Panc1 (cell line): ENCODE measurements around the gene SVIL. TPM values are rescaled to one million over a fixed set of nuclear protein-coding genes. Genes with fewer than 3 reads are reported as not detected.

ENCODE experiments used
- ATAC-seq: fragments of 200-7000 bp; cut with Tn5 transposase; 2 replicates; pipeline ENCODE4 v1.9.1; 2020; ENCODE audit warnings: mild to moderate bottlenecking, moderate library complexity
- BruUV-seq: library from RNA; stranded (reverse); fragments of 400-500 nt; replicated peaks from 2 replicates; lab custom pipeline; 2021; lab: Mats Ljungman, UMichigan
- CTCF ChIA-PET: fragments of 300-600 bp; sonication (Branson Sonifier 250); formaldehyde crosslinking; loops from one replicate; lab custom pipeline; 2022; ENCODE audit warnings: antibody characterized with exemption; lab: Charles Lee
- POLR2A ChIA-PET: fragments of 300-600 bp; sonication (Branson Sonifier 250); formaldehyde crosslinking; loops from one replicate; lab custom pipeline; 2022; ENCODE audit warnings: antibody characterized with exemption; lab: Charles Lee
- DNase-seq: peaks from one replicate; pipeline ENCODE4 v3.0.0-alpha.2; 2010; ENCODE audit warnings: low read depth, low spot score
- H3K27ac ChIP-seq: 2 replicates; pipeline ENCODE4 v1.5.1; 2011; ENCODE audit warnings: mild to moderate bottlenecking, low read length, inconsistent platforms
- H3K27me3 ChIP-seq: fragments of 200-500 bp; sonication (Bioruptor generic); 2 replicates; pipeline ENCODE4 v1.6.0; 2014; ENCODE audit warnings: low read length, inconsistent platforms; ENCODE audit not compliant: control insufficient read depth, insufficient read depth
- H3K36me3 ChIP-seq: fragments of 200-500 bp; sonication (Bioruptor generic); 2 replicates; pipeline ENCODE4 v1.5.1; 2014; ENCODE audit warnings: inconsistent platforms, mild to moderate bottlenecking, low read length, moderate library complexity; ENCODE audit not compliant: control insufficient read depth, insufficient read depth
- H3K4me1 ChIP-seq: 2 replicates; pipeline ENCODE4 v1.5.1; 2011; ENCODE audit warnings: inconsistent platforms, mild to moderate bottlenecking, low read length, moderate library complexity; ENCODE audit not compliant: control insufficient read depth, insufficient read depth
- H3K4me3 ChIP-seq, 2 experiments: 2 replicates each; pipeline ENCODE4 v1.5.1; 2011 to 2012; ENCODE audit warnings: low read depth in 2 of 2, low read length in 2 of 2, mild to moderate bottlenecking in 2 of 2, inconsistent platforms in 1 of 2, moderate library complexity in 1 of 2
- H3K9me3 ChIP-seq: fragments of 200-500 bp; sonication (Bioruptor generic); 2 replicates; pipeline ENCODE4 v1.5.1; 2014; ENCODE audit warnings: low read depth, mild to moderate bottlenecking, inconsistent platforms, low read length, moderate library complexity; ENCODE audit not compliant: control insufficient read depth, insufficient read depth
- POLR2AphosphoS5 ChIP-seq: IDR thresholded peaks from 2 replicates; pipeline ENCODE4 v1.6.1; 2012; ENCODE audit warnings: mild to moderate bottlenecking, low read depth, low read length, moderate library complexity
- SIN3A ChIP-seq: IDR thresholded peaks from 2 replicates; pipeline ENCODE4 v1.6.1; 2012; ENCODE audit warnings: low read depth, mild to moderate bottlenecking, low read length, moderate library complexity, borderline replicate concordance; ENCODE audit not compliant: insufficient read depth
- TCF7L2 ChIP-seq: IDR thresholded peaks from 2 replicates; pipeline ENCODE4 v1.6.1; 2011; ENCODE audit warnings: mild to moderate bottlenecking, low read depth, low read length, inconsistent platforms
- in situ Hi-C: cut with HindIII; loops from 2 replicates; pipeline ENCODE4 v1.10.0; 2016; ENCODE audit warnings: low sequenced_read_pairs, low pct_unique_long_range_greater_than_20kb
- intact Hi-C: fragments of 100-400 bp; cut with micrococcal nuclease; formaldehyde crosslinking; loops from one replicate; pipeline ENCODE4 v1.10.0; 2022; ENCODE audit not compliant: unreplicated experiment
- total RNA-seq: library from RNA; stranded (reverse); gene quantifications from one replicate; pipeline ENCODE4 v1.2.1, GENCODE V29; 2021; ENCODE audit not compliant: unreplicated experiment
- TF ChIP-seq, protein P1 (sequence below), 2 experiments: IDR thresholded peaks; 2 replicates each; pipeline ENCODE4 v1.6.1; 2011 to 2012; ENCODE audit warnings: low read depth in 2 of 2, control low read depth in 1 of 2, low read length in 1 of 2, mild to moderate bottlenecking in 1 of 2, moderate library complexity in 1 of 2; ENCODE audit not compliant: insufficient read depth in 1 of 2
- TF ChIP-seq, protein P2 (sequence below): fragments of 450-650 bp; IDR thresholded peaks from 2 replicates; pipeline ENCODE4 v1.5.1; 2017; ENCODE audit warnings: mild to moderate bottlenecking

SVIL gene
- total RNA-seq, 1 experiment from 2014 or later, result 72.8 TPM

DNA sequence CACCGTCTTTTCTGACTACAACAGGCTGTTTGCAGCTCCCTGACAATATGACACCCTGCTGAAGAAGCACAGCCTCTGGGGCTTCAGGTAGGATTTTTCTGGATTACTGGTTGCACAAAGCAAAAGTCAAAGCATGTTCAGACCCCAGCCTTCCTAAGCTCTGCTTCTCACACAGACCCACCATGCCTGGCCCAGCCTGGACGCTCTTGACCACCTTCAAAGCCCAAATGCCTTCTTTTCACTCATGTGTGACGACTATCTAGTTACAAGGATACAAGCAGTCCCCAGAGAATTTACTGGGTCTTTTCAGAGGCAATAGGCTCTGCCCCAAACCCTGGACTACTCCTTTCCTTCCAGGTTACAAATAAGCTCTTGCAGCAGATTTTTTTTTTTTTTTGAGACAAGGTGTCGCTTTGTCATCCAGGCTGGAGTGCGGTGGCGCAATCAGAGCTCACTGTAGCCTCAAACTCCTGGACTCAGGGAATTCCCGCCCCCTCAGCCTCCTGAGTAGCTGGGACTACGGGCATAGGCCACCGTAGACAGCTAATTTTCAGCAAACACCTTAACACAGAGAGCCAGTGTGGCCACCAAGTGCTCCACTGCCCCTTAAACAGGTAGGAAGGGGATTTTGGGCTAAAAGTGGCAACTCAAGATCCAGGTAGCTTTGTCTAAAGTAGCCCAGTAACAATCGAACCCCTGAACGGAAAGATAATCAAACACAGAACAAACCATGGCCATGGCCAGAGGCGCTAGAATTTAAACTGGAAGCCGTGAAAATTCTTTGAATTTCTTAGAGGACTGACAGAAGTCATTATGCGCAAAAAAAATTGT, 16.2 kb downstream of the SVIL start:
- no peaks in the 10 kb centered on the region for H3K36me3 ChIP-seq
- ChIA-PET POLR2A (no interaction called here), CTCF (no interaction called here)
- no peak for TF ChIP-seq POLR2AphosphoS5
- TF ChIP-seq, protein P1, sequence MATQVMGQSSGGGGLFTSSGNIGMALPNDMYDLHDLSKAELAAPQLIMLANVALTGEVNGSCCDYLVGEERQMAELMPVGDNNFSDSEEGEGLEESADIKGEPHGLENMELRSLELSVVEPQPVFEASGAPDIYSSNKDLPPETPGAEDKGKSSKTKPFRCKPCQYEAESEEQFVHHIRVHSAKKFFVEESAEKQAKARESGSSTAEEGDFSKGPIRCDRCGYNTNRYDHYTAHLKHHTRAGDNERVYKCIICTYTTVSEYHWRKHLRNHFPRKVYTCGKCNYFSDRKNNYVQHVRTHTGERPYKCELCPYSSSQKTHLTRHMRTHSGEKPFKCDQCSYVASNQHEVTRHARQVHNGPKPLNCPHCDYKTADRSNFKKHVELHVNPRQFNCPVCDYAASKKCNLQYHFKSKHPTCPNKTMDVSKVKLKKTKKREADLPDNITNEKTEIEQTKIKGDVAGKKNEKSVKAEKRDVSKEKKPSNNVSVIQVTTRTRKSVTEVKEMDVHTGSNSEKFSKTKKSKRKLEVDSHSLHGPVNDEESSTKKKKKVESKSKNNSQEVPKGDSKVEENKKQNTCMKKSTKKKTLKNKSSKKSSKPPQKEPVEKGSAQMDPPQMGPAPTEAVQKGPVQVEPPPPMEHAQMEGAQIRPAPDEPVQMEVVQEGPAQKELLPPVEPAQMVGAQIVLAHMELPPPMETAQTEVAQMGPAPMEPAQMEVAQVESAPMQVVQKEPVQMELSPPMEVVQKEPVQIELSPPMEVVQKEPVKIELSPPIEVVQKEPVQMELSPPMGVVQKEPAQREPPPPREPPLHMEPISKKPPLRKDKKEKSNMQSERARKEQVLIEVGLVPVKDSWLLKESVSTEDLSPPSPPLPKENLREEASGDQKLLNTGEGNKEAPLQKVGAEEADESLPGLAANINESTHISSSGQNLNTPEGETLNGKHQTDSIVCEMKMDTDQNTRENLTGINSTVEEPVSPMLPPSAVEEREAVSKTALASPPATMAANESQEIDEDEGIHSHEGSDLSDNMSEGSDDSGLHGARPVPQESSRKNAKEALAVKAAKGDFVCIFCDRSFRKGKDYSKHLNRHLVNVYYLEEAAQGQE (IDR thresholded peaks at IDR 0.05; ENCODE audit: insufficient read depth in 1 of 2, low read depth in 2 of 2, low read length in 1 of 2), result no peak
- no peak for TF ChIP-seq SIN3A
- H3K27me3 ChIP-seq, result no peaks in the 10 kb centered on the region
- in situ Hi-C loops, result no loop called here
- no TSS peak for BruUV-seq
- no peaks in the 10 kb centered on the region for H3K9me3 ChIP-seq
- H3K4me3 ChIP-seq, result peak overlapping the region; percentile 2 to 37; a peak in 3 of 4 replicates
- peaks cover 50% of the 10 kb centered on the region for H3K4me1 ChIP-seq
- no peak for DNase-seq
- peak; percentile 72 for ATAC-seq
- intact Hi-C loops, result no loop called here
- H3K27ac ChIP-seq, result peak overlapping the region; percentile 82

DNA sequence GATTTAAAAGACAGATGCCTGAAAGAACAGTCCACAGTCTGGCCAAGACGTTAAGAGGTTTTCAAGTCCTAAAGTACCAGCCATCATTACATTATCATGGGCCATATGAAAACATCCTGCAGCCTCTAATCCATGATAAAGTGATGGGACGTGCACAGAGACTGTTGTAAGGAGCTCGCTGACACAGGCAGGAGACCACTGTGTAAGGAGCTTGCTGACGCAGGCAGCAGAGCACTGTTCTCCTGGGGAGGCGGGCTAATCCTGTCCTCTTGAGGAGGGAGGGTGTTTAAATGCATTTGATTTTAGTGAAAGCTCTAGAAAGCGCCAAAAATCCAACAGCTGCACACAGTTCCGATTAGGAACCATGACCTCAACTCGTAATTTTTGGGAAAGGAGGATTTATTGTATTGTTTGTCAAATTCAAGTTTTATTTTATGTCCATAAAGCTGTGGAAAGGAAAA, 16.9 kb downstream of the SVIL start:
- TF ChIP-seq TCF7L2, result no peak
- CTCF ChIA-PET, result no interaction called here
- H3K4me1 ChIP-seq, result peaks cover 46% of the 10 kb centered on the region
- POLR2A ChIA-PET, result interaction anchor here (0.6 kb wide), 1 partner anchor 301 kb away, joined by 4 read pairs; no protein-coding TSS in a partner anchor
- in situ Hi-C loops (no loop called here), intact Hi-C loops (no loop called here)
- no TSS peak for BruUV-seq
- H3K27ac ChIP-seq, result peak overlapping the region; percentile 82
- H3K36me3 ChIP-seq, result no peaks in the 10 kb centered on the region
- H3K9me3 ChIP-seq, result no peaks in the 10 kb centered on the region
- ATAC-seq, result no peak
- no peak for DNase-seq
- H3K4me3 ChIP-seq, result no peak overlapping the region
- no peaks in the 10 kb centered on the region for H3K27me3 ChIP-seq

DNA sequence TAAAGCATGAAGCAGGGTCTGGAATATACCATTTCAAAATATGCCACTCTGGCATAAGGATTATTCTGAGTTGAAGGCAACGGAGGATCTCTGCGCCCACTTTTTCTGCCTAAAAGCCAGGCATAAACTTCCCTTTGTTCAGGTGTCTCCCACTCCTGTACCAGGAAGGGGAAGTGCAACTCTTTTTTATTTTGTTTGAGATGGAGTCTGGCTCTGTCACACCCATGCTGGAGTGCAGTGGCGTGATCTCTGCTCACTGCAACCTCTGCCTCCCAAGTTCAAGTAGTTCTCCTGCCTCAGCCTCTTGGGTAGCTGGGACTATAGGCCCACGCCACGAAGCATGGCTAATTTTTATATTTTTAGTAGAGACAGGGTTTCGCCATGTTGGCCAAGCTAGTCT, 18.2 kb downstream of the SVIL start:
- TF ChIP-seq, protein P1 (IDR thresholded peaks at IDR 0.05; ENCODE audit: insufficient read depth in 1 of 2, low read depth in 2 of 2, low read length in 1 of 2), result no peak
- TF ChIP-seq, protein P2, sequence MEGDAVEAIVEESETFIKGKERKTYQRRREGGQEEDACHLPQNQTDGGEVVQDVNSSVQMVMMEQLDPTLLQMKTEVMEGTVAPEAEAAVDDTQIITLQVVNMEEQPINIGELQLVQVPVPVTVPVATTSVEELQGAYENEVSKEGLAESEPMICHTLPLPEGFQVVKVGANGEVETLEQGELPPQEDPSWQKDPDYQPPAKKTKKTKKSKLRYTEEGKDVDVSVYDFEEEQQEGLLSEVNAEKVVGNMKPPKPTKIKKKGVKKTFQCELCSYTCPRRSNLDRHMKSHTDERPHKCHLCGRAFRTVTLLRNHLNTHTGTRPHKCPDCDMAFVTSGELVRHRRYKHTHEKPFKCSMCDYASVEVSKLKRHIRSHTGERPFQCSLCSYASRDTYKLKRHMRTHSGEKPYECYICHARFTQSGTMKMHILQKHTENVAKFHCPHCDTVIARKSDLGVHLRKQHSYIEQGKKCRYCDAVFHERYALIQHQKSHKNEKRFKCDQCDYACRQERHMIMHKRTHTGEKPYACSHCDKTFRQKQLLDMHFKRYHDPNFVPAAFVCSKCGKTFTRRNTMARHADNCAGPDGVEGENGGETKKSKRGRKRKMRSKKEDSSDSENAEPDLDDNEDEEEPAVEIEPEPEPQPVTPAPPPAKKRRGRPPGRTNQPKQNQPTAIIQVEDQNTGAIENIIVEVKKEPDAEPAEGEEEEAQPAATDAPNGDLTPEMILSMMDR, result no peak
- TF ChIP-seq TCF7L2, result no peak
- no peak for TF ChIP-seq POLR2AphosphoS5
- TF ChIP-seq SIN3A, result no peak
- H3K4me3 ChIP-seq, result no peak overlapping the region
- CTCF ChIA-PET, result no interaction called here
- H3K9me3 ChIP-seq, result no peaks in the 10 kb centered on the region
- BruUV-seq, result no TSS peak
- DNase-seq, result no peak
- no peaks in the 10 kb centered on the region for H3K27me3 ChIP-seq
- H3K27ac ChIP-seq, result no peak overlapping the region; the same call in 1 of the 2 replicates
- ATAC-seq, result no peak
- no peaks in the 10 kb centered on the region for H3K36me3 ChIP-seq
- in situ Hi-C loops (no loop called here), intact Hi-C loops (no loop called here)
- peaks cover 35% of the 10 kb centered on the region for H3K4me1 ChIP-seq
- POLR2A ChIA-PET, result no interaction called here
